Measurements from ENCODE around the gene SPDYE5. TPM values are rescaled to one million over a fixed set of nuclear protein-coding genes. Genes with fewer than 3 reads are reported as not detected.
"Not testable (repeated sequence)": the region's sequence is repeated elsewhere in the genome, so short reads cannot be mapped to it uniquely, and the experiment has no call there.

Gene SPDYE5
- 0.89 TPM for polyA plus RNA-seq (2013, experiment 1 of 2; ENCODE audit: insufficient read length)
- 1.1 TPM for polyA plus RNA-seq (2013, experiment 2 of 2; ENCODE audit: insufficient read length)

GRCh38 chr7:75492020-75492419 is at the start of gene SPDYE5:
Gene SPDYE5 (plus strand): TSS chr7:75492320. CDS start chr7:75494048, 1,728 bp downstream.
- DNase-seq, result not testable (repeated sequence)

GRCh38 chr7:75442465-75443111 is 49.5 kb upstream of the SPDYE5 start:
- DNase-seq, result peak; percentile 23

DNA sequence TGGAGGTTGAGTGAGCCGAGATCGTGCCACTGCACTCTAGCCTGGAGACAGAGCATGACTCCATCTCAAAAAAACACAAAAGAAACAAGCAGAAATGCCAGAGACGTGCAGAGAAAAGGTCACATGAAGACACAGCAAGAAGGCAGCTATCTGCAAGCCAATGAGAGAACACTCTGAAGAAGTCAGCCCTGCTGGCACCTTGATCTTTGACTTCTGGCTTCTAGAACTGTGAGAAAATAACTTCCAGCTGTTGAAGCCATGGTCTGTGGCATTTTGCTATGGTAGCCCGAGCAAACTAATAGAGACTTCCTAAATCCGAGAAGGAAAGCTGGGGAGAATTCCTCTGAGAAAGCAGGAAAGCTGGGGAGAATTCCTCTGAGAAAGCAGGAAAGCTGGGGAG is 42.2 kb upstream of the SPDYE5 start:
- not testable (repeated sequence) for DNase-seq

DNA sequence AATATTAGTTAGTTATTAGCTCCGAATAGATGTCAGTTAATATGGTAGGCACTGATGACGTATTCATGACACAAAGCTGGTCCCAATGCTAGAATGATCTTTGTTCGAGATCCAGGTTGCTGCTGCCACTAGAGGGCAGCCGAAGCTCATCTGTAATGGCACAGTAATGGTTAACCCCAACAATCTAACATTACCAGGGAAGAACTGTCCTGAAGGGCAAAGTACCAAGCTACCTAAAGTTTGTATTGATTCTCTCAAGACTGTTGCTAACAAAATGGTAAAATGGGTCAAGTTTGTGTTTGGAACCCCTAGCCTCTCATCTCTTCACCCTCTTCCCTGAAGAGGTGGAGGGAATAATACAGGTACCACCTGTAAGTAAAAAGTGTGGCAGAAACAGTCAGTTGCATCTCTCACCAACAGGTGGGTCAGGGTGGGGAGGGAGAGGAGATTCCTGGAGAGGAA is 39.6 kb upstream of the SPDYE5 start:
- DNase-seq, result not testable (repeated sequence)

DNA sequence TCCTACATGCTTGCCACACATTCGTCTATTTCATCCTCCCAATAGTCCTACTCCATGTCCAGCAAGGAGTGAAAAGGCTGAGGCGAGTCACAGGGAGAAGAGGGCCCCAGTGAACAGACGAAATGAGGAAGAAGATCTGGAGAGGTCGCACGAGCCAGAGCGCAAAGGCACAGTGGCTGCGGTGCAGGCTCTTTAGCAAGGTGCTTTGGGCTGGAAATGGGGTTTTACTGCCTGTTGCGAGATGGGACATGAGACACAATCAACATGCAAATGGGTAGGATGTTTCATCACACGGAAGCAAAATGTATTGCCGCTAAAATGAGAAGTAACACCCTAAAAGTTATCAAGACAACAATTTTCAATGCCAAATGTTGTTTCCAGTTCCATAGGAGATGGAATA is 35.7 kb upstream of the SPDYE5 start:
- DNase-seq, result not testable (repeated sequence)

DNA sequence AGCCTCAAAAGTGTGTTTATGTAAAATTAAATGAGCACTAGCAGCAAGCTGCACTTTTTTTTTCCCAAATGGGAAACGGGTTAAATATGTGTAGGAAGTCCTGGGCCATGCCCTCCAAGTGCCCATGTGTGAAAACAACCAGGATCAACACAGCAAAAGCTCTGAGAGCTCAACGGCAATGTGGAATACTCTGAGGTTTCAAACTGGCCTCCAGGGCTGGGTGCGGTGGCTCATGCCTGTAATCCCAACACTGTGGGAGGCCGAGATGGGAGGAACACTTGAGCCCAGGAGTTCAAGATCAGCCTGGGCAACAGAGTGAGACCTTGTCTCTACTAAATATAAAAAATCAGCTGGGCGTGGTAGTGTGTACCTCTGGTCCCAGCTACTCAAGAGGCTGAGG is 34.1 kb upstream of the SPDYE5 start:
- not testable (repeated sequence) for DNase-seq

GRCh38 chr7:75460541-75460940 is 31.6 kb upstream of the SPDYE5 start:
- not testable (repeated sequence) for DNase-seq

GRCh38 chr7:75470166-75470565 is 22.0 kb upstream of the SPDYE5 start:
- DNase-seq, result not testable (repeated sequence)

- DNase-seq, result not testable (repeated sequence)
Observed at GRCh38 chr7:75477457-75477856, 14.7 kb upstream of the SPDYE5 start.

DNA sequence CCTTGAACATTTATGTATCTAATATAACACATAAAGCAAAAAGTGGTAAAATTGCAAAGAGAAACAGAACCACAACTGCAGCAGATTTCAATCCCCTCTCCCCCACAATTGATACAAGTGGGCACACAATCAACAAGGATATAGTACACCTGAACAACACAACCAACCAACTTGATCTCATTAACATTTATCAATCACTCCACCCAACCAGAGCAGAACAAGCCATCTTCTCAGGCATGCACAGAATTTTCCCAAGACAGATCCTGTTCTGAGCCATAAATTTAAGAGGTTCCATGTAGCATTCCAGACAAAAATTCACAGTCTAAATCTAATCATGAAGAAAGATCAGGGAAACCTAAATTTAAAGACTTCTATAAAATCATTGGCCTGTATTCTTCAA is 11.8 kb upstream of the SPDYE5 start:
- not testable (repeated sequence) for DNase-seq

GRCh38 chr7:75485355-75485978 is 6.7 kb upstream of the SPDYE5 start:
- DNase-seq, result not testable (repeated sequence)

DNA sequence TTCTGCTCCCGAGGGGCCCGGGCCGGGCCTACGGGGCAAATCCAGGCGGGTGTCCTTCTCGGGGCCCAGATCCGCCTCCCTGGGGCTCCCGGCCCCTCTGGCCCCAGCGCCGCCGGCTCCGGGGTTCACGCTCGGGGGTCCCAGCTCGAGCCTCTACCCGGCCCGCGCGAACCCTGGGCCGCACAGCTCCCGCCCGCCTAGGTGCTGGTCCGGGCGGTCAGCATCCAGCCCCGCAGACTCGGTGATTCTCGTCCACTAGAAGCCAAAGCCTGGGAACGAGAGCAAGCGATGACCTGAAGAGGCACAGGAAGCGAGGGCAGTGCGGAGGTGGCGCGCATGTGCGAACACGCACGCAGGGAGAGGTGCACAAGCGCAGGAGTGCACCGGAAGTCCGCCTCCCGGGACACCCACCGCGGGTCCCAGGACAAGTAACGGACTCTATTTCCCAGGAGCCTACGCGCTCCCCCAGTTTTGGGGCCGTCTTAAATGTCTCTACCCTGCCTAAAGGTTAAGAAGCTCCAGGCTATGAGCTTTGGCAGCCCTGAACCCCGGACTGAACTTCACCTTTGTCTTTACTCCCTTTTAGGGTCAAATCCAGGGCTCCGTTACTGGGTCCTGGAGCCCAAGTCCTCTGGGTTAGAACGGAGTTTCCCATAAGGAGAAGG is 6.0 kb upstream of the SPDYE5 start, which contains the start of gene POM121C:
POM121C (minus strand) TSS at position 321 of the 665 bp plus-strand sequence. CDS start 44,803 bp downstream, outside the sequence.
- peak; percentile 90 for DNase-seq

- not testable (repeated sequence) for DNase-seq
Observed at GRCh38 chr7:75509033-75509432, 16.9 kb downstream of the SPDYE5 start.

DNA sequence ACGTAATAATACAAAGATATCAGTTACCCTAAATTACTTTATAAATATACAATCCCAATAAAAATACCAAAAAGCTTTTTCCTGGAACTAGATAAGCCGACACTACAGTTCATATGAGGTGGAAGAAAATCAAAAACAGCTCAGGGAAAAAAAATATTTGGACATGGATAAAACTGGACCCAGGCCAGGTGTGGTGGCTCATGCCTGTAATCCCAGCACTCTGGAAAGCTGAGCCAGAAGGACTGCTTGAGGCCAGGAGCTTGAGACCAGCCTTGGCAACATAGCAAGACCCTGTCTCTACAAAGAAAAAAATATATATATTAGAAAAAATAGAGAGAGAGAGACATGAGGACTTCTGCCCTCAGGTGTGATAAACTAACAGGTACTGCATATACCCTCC is 26.7 kb downstream of the SPDYE5 start:
- not testable (repeated sequence) for DNase-seq

DNA sequence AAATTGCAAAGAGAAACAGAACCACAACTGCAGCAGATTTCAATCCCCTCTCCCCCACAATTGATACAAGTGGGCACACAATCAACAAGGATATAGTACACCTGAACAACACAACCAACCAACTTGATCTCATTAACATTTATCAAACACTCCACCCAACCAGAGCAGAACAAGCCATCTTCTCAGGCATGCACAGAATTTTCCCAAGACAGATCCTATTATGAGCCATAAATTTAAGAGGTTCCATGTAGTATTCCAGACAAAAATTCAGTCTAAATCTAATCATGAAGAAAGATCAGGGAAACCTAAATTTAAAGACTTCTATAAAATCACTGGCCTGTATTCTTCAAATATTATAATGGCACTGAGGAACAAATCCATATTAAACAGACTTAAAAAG is 29.6 kb downstream of the SPDYE5 start:
- not testable (repeated sequence) for DNase-seq

- DNase-seq, result not testable (repeated sequence)
Observed at GRCh38 chr7:75527224-75527722, 35.2 kb downstream of the SPDYE5 start.

DNA sequence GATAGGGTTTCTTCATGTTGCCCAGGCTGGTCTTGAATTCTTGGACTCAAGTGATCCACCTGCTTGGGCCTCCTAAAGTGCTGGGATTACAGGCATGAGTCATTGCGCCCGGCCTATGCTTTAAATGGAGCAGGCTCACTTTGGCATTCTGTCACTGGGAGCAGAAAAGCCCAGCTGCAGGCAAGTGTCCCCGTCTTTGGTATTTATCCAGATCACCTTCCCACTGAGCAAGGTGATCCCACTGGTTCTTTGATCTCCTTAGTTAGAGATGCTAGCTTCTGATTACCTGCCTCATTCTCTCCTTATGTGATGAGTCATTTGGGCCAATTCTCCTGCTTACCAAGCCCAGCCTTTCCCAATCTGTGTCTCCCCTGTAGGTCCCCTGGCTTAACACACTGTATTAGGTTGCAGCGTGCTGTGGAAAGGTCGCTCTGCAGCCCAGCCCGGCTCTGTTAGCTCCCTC is 39.3 kb downstream of the SPDYE5 start:
- DNase-seq, result peak; percentile 11

GRCh38 chr7:75532639-75533038 is 40.5 kb downstream of the SPDYE5 start:
- no peak for DNase-seq

- DNase-seq, result no peak
Observed at GRCh38 chr7:75533926-75534325, 41.8 kb downstream of the SPDYE5 start.

DNA sequence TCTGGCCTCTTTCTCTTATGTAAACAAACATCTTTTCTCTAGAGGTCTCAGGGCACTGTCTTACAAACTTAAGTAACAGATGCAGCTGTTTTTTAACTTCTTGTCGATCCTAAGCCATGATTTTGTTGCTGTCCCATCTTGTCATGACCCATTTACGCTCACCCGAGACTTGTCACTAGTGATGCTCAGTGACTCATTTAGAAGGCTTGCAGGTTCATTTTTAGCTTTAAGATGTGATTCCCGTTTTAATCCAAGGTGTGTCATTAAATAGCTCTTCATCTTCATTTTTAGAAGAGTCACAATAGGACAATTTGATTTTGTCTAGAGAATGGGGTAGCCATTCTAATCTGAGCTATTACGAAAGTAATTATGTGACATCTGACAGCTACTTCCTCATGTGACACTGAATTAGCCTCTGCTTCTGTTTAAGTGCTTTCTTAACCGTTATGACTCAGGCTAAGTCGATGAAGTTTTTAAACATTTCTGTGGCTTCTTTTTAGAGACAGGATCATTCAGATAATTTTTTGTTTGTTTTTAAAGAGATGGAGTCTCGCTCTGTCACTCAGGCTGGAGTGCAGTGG is 42.7 kb downstream of the SPDYE5 start:
- peak; percentile 86 for DNase-seq

- no peak for DNase-seq
Observed at GRCh38 chr7:75536491-75536890, 44.4 kb downstream of the SPDYE5 start.

DNA sequence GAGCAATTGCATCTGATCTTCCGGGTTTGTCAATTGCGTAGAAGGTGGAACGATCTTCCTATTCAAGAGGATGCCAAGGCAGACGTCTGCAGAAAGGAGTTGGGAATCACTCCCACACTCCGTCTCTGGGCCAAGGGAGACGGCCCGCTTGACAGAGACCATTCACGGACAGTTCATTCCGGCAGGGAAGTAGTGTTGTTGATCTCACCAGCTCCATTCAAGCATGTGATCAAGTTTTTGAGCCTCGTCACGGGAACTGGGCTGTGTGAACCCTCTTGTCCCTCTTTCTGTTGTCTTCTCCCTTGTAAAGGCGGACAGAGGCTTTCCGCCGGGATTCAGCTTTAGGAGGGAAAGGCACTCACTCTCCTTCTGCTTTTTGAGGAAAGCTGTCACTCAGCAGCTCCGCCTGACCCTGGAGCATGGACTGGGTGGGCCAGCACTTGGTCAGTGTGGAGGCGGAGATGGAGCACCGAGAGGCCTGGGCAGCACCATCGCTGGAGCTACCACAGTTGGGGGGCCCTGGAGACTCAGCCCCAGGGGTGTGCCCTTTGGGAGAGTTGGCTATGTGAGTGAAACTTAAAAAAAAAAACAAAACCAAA is 44.9 kb downstream of the SPDYE5 start:
- no peak for DNase-seq
